KMS-11 (cell line): ENCODE data around the gene KHSRP.

Source experiments
- H2AFZ ChIP-seq: fragments of 200-600 bp; sonication (generic); 2 replicates; pipeline ENCODE4 v1.6.1; 2016; ENCODE audit warnings: antibody characterized with exemption, mixed run types, low read depth
- H3K27ac ChIP-seq: fragments of 200-600 bp; sonication (generic); 2 replicates; pipeline ENCODE4 v1.6.1; 2016; ENCODE audit warnings: mild to moderate bottlenecking, mixed run types
- H3K27me3 ChIP-seq: fragments of 200-600 bp; sonication (generic); 2 replicates; pipeline ENCODE4 v1.6.1; 2017; ENCODE audit warnings: mild to moderate bottlenecking, low read depth, mixed run types, moderate library complexity; ENCODE audit not compliant: insufficient read depth
- H3K36me3 ChIP-seq: fragments of 200-600 bp; sonication (generic); 2 replicates; pipeline ENCODE4 v1.6.1; 2017; ENCODE audit warnings: mild to moderate bottlenecking, mixed run types; ENCODE audit not compliant: insufficient read depth
- H3K4me1 ChIP-seq: fragments of 200-600 bp; sonication (generic); 2 replicates; pipeline ENCODE4 v1.6.1; 2016; ENCODE audit warnings: mild to moderate bottlenecking, low read depth, mixed run types; ENCODE audit not compliant: poor library complexity, severe bottlenecking
- H3K4me2 ChIP-seq: fragments of 200-600 bp; sonication (generic); 2 replicates; pipeline ENCODE4 v1.7.0; 2016; ENCODE audit warnings: mild to moderate bottlenecking, mixed run types
- H3K4me3 ChIP-seq: fragments of 200-600 bp; sonication (generic); IDR thresholded peaks from 2 replicates; pipeline ENCODE4 v1.6.1; 2017; ENCODE audit warnings: low read depth, low read length, mixed read lengths; ENCODE audit not compliant: insufficient read depth
- H3K79me2 ChIP-seq: fragments of 200-600 bp; sonication (generic); 2 replicates; pipeline ENCODE4 v1.6.1; 2016; ENCODE audit warnings: low read depth, mixed run types; ENCODE audit not compliant: insufficient read depth
- H3K9ac ChIP-seq: fragments of 200-600 bp; sonication (generic); 2 replicates; pipeline ENCODE4 v1.6.1; 2016; ENCODE audit warnings: mild to moderate bottlenecking, mixed run types
- H4K20me1 ChIP-seq: fragments of 200-600 bp; sonication (generic); 2 replicates; pipeline ENCODE4 v1.6.1; 2016; ENCODE audit warnings: mild to moderate bottlenecking, mixed run types; ENCODE audit not compliant: insufficient read depth
- TF ChIP-seq, protein P1 (sequence below): fragments of 200-600 bp; sonication (generic); conservative IDR thresholded peaks from 2 replicates; pipeline ENCODE4 v1.6.1; 2017; ENCODE audit warnings: low read depth, mild to moderate bottlenecking, antibody characterized with exemption, low read length, moderate library complexity, mixed read lengths

KHSRP gene

DNA sequence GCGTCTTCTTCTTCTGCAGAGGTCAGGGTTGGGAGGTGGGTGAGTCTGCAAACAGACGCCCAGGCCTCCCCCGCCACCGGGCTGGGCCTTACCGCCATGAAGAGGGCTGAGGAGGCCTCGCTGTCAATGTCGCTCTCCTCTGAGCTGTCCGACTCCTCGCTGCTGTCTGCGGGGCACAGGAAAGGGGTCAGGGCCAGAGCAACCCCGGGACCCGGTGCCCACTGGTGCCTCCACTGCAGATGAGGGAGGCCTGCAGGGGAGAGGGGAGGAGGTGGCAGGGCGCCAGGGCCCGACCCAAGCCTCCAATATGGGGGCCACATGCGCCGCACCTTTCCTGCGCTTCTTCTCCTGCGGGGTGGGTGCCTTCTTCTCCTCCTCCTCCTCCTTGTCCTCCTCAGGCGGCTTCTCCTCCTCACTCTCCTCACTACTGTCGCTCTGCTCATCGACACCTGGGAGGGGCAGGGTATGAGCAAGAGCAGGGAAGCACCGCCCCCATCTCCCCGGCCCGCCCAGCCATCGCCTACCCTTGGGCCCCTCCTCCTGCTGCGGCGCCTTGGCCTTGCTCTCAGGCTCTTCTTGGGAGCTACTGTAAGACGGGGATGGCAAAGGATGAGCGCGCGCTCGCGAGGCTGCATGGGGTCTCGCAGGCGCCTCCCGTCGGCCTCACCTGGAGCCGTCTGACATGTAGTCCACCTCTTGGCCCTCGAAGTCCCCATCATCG is 43.4 kb downstream of the KHSRP start:
- Histone ChIP-seq H3K9ac (no peak overlapping the region), H3K27ac (no peak overlapping the region), H3K27me3 (no peaks in the 10 kb centered on the region), H3K36me3 (no peaks in the 10 kb centered on the region; the same call in 1 of the 2 replicates), H3K4me3 (no peak overlapping the region), H4K20me1 (no peaks in the 10 kb centered on the region), H2AFZ (no peak overlapping the region), H3K4me1 (peaks cover 3% of the 10 kb centered on the region), H3K79me2 (no peaks in the 10 kb centered on the region), H3K4me2 (no peak overlapping the region)
- TF ChIP-seq, protein P1, sequence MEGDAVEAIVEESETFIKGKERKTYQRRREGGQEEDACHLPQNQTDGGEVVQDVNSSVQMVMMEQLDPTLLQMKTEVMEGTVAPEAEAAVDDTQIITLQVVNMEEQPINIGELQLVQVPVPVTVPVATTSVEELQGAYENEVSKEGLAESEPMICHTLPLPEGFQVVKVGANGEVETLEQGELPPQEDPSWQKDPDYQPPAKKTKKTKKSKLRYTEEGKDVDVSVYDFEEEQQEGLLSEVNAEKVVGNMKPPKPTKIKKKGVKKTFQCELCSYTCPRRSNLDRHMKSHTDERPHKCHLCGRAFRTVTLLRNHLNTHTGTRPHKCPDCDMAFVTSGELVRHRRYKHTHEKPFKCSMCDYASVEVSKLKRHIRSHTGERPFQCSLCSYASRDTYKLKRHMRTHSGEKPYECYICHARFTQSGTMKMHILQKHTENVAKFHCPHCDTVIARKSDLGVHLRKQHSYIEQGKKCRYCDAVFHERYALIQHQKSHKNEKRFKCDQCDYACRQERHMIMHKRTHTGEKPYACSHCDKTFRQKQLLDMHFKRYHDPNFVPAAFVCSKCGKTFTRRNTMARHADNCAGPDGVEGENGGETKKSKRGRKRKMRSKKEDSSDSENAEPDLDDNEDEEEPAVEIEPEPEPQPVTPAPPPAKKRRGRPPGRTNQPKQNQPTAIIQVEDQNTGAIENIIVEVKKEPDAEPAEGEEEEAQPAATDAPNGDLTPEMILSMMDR: no peak

DNA sequence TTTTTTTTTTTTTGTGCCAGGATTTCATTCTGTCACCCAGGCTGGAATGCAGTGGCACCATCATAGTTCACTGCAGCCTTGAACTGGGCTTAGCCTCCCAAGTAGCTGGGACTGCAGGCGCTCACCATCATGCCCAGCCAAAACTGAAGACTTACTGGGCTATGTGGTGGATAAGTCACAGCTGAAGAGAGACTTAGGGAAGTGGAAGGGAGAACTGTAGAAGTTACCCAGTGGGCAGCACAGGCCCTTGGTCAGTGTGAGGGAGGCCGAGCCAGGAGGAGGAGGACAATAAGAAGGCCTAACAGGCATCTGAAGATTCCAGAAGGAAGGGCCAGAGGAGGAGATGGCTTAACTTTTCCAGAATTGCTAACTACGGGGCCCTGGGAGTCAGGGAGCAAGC is 44.9 kb downstream of the KHSRP start:
- Histone ChIP-seq H3K4me3 (no peak overlapping the region), H3K4me1 (peaks cover 3% of the 10 kb centered on the region), H3K79me2 (no peaks in the 10 kb centered on the region), H3K36me3 (no peaks in the 10 kb centered on the region; the same call in 1 of the 2 replicates), H3K27ac (no peak overlapping the region), H3K4me2 (no peak overlapping the region), H3K27me3 (no peaks in the 10 kb centered on the region), H3K9ac (no peak overlapping the region), H2AFZ (no peak overlapping the region), H4K20me1 (no peaks in the 10 kb centered on the region)
- TF ChIP-seq, protein P1: no peak

DNA sequence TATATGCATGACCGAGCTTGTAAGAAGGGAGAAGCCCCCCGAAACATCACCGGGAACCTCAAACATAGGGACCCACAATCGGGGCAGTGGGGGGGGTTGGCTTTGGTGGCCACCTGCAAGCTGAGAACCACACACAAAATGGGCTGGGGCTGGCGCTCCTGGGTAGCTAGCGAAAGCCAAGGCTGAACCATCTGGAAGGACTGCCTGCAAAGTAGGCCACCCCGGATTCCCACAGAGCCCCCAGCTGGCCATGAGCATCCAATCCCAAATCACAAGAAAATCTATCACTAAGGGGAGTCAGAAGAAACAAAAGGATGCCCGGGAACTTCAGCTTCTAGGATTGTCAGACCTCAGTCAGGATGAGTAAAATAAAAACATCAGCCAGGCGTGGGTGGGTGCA is 46.1 kb downstream of the KHSRP start:
- Histone ChIP-seq H3K9ac (no peak overlapping the region), H2AFZ (no peak overlapping the region), H3K27ac (no peak overlapping the region), H3K79me2 (no peaks in the 10 kb centered on the region), H3K4me3 (no peak overlapping the region), H3K36me3 (no peaks in the 10 kb centered on the region; the same call in 1 of the 2 replicates), H3K4me1 (peaks cover 9% of the 10 kb centered on the region), H3K4me2 (no peak overlapping the region), H3K27me3 (no peaks in the 10 kb centered on the region), H4K20me1 (no peaks in the 10 kb centered on the region)
- TF ChIP-seq, protein P1: no peak

DNA sequence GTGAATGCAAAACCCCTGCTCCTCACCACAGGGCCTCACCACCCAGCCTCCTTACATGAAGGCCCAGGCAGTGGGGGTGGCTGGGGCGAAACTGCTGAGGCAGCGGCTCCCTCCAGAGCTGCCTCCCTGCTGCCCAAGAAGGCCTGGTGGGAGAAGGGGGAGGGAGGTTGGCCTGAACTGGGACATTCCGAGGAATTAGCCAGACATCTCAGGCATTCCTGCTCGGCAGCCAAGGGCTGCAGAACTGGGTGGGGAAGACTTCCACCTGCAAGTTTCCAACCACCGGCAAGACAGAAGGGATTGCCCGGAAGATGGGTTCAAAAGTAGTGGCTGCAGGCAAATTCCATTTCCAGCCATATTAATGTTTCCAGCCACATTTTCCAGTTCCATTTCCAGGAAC is 46.6 kb downstream of the KHSRP start:
- Histone ChIP-seq H3K4me1 (peaks cover 9% of the 10 kb centered on the region), H3K4me3 (no peak overlapping the region), H4K20me1 (no peaks in the 10 kb centered on the region), H3K9ac (no peak overlapping the region), H2AFZ (no peak overlapping the region), H3K79me2 (no peaks in the 10 kb centered on the region), H3K4me2 (no peak overlapping the region), H3K27me3 (no peaks in the 10 kb centered on the region), H3K36me3 (no peaks in the 10 kb centered on the region; the same call in 1 of the 2 replicates), H3K27ac (no peak overlapping the region)
- TF ChIP-seq, protein P1: no peak
